Keratinocyte (primary cell): ENCODE measurements around the gene KRTAP1-1. TPM values are rescaled to one million over a fixed set of nuclear protein-coding genes. Genes with fewer than 3 reads are reported as not detected.

Source experiments
- DNase-seq: peaks from one replicate; pipeline ENCODE4 v3.0.0-alpha.2; 2011; ENCODE audit warnings: low read depth, missing footprints, low spot score
- FAIRE-seq: peaks from 2 replicates; lab custom pipeline; 2011; peaks lifted over from hg19 to GRCh38; lab: Jason Lieb, UNC
- H2AFZ ChIP-seq: 2 replicates; pipeline ENCODE4 v1.6.0; 2012; ENCODE audit warnings: low read length, control low read depth, inconsistent platforms; ENCODE audit not compliant: control insufficient read depth
- H3K27ac ChIP-seq: 2 replicates; pipeline ENCODE4 v1.5.1; 2011; ENCODE audit warnings: low read length; ENCODE audit not compliant: control insufficient read depth, insufficient read depth
- H3K27me3 ChIP-seq: 3 replicates; pipeline ENCODE4 v1.6.0; 2011; ENCODE audit warnings: low read length; ENCODE audit not compliant: control insufficient read depth, insufficient read depth; ENCODE audit errors: extremely low read depth
- H3K36me3 ChIP-seq, 2 experiments: 2 replicates in 1 of 2; 3 replicates in 1 of 2; pipeline ENCODE4 v1.5.1; 2011; ENCODE audit warnings: low read length in 2 of 2, mild to moderate bottlenecking in 1 of 2; ENCODE audit not compliant: control insufficient read depth in 2 of 2, insufficient read depth in 2 of 2; ENCODE audit errors: extremely low read depth in 1 of 2
- H3K4me1 ChIP-seq: 3 replicates; pipeline ENCODE4 v1.5.1; 2011; ENCODE audit warnings: low read length; ENCODE audit not compliant: control insufficient read depth, insufficient read depth; ENCODE audit errors: extremely low read depth
- H3K4me2 ChIP-seq: 3 replicates; pipeline ENCODE4 v1.6.0; 2011; ENCODE audit warnings: low read depth, low read length; ENCODE audit not compliant: control insufficient read depth, insufficient read depth; ENCODE audit errors: extremely low read depth
- H3K4me3 ChIP-seq, 3 experiments: fragments of 200-600 bp in 1 of 3; sonication (generic) in 1 of 3; 2 replicates in 2 of 3; 3 replicates in 1 of 3; pipeline ENCODE4 v1.5.1; 2011 to 2016; ENCODE audit warnings: low read length in 3 of 3, mild to moderate bottlenecking in 3 of 3, control low read depth in 2 of 3, inconsistent platforms in 1 of 3, low read depth in 1 of 3, mixed read lengths in 1 of 3, mixed run types in 1 of 3, moderate library complexity in 1 of 3; ENCODE audit not compliant: control insufficient read depth in 2 of 3, insufficient read depth in 2 of 3; ENCODE audit errors: extremely low read depth in 1 of 3
- H3K79me2 ChIP-seq: 2 replicates; pipeline ENCODE4 v1.6.0; 2012; ENCODE audit warnings: low read length; ENCODE audit not compliant: control insufficient read depth, insufficient read depth
- H3K9ac ChIP-seq: 3 replicates; pipeline ENCODE4 v1.6.0; 2011; ENCODE audit warnings: low read length; ENCODE audit not compliant: control insufficient read depth, insufficient read depth; ENCODE audit errors: extremely low read depth
- H3K9me1 ChIP-seq: 3 replicates; pipeline ENCODE4 v1.6.0; 2011; ENCODE audit warnings: low read length; ENCODE audit not compliant: control insufficient read depth, insufficient read depth; ENCODE audit errors: extremely low read depth
- H3K9me3 ChIP-seq: 2 replicates; pipeline ENCODE4 v1.5.1; 2012; ENCODE audit warnings: low read depth, low read length; ENCODE audit not compliant: control insufficient read depth
- H4K20me1 ChIP-seq: 3 replicates; pipeline ENCODE4 v1.6.0; 2011; ENCODE audit warnings: low read length; ENCODE audit not compliant: control insufficient read depth, insufficient read depth; ENCODE audit errors: extremely low read depth
- EZH2 ChIP-seq: IDR thresholded peaks from one replicate; pipeline ENCODE4 v1.6.1; 2012; ENCODE audit warnings: inconsistent platforms, mild to moderate bottlenecking, low read length, moderate library complexity
- dilution Hi-C: fragments of 300-500 bp; cut with MboI; formaldehyde crosslinking; loops from one replicate; pipeline ENCODE4 v1.7.0; 2020; ENCODE audit warnings: low sequenced_read_pairs; ENCODE audit not compliant: extremely low pct_ligation_motif_present
- polyA plus RNA-seq, 5 experiments: library from polyadenylated mRNA; depleted of rRNA in 3 of 5; stranded (reverse) in 3 of 5; stranded (forward) in 1 of 5; unstranded in 1 of 5; fragments of >200 nt; gene quantifications; 1 replicate in 1 of 5; 2 replicates in 3 of 5; 3 replicates in 1 of 5; pipeline versions ENCODE4 v1.2.1 to v1.2.3, GENCODE V29; 2011 to 2012; ENCODE audit warnings: missing spikeins in 2 of 5, low read depth in 1 of 5, low replicate concordance in 1 of 5
- TF ChIP-seq, protein P1 (sequence below), 3 experiments: IDR thresholded peaks in 1 of 3; conservative IDR thresholded peaks in 1 of 3; optimal IDR thresholded peaks in 1 of 3; 2 replicates in 2 of 3; 3 replicates in 1 of 3; pipeline versions ENCODE3 to v1.5.1; 2011; ENCODE audit warnings: low read length in 3 of 3, mild to moderate bottlenecking in 3 of 3, moderate library complexity in 2 of 3, control low read depth in 1 of 3, inconsistent platforms in 1 of 3; ENCODE audit not compliant: insufficient read depth in 2 of 3; ENCODE audit errors: extremely low read depth in 1 of 3

KRTAP1-1 gene
- polyA plus RNA-seq, 1 donor (not counting 4 experiments of a cell fraction or from before 2014, with no cell fraction given): not detected

DNA sequence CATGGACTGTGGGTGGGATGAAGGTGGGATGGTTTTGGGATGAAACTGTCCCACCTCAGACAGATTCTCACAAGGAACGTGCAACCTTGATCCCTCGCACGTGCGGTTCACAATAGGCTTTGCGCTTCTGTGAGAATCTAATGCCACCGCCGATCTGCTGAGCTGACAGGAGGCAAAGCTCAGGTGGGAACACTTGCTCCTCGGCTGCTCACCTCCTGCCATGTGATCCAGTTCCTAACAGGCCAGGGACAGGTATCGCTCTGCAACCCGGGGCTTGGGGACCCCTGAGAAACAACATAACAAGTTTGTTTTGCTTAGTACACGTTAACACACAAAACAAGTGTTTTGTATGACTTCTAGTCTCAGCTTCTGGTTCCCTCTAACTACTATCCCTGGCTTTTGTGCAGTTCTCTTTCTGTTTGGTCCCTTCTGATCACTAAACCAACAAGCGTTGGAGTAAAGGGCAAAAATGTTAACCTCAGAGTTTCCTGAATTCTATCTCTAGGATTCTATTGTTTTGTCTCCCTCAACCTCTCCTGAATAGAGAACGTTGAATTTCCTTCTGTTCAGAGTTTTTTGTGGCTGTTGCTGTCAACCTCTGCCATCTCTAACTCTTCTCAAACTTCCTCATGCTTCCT lies 24.6 kb downstream of the KRTAP1-1 start:
- TF ChIP-seq EZH2: no peak
- TF ChIP-seq, protein P1, sequence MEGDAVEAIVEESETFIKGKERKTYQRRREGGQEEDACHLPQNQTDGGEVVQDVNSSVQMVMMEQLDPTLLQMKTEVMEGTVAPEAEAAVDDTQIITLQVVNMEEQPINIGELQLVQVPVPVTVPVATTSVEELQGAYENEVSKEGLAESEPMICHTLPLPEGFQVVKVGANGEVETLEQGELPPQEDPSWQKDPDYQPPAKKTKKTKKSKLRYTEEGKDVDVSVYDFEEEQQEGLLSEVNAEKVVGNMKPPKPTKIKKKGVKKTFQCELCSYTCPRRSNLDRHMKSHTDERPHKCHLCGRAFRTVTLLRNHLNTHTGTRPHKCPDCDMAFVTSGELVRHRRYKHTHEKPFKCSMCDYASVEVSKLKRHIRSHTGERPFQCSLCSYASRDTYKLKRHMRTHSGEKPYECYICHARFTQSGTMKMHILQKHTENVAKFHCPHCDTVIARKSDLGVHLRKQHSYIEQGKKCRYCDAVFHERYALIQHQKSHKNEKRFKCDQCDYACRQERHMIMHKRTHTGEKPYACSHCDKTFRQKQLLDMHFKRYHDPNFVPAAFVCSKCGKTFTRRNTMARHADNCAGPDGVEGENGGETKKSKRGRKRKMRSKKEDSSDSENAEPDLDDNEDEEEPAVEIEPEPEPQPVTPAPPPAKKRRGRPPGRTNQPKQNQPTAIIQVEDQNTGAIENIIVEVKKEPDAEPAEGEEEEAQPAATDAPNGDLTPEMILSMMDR (optimal IDR thresholded peaks at IDR 0.05 in 1 of 3, IDR thresholded peaks at IDR 0.05 in 1 of 3, conservative IDR thresholded peaks at IDR 0.05 in 1 of 3; ENCODE audit: extremely low read depth in 1 of 3, insufficient read depth in 2 of 3, low read length in 3 of 3): no peak
- dilution Hi-C loops: no loop called here
- Histone ChIP-seq H2AFZ (no peak overlapping the region), H3K9me3 (no peaks in the 10 kb centered on the region), H3K4me3 (no peak overlapping the region), H3K27me3 (no peaks in the 10 kb centered on the region), H3K9me1 (no peaks in the 10 kb centered on the region), H3K36me3 (no peaks in the 10 kb centered on the region), H3K27ac (no peak overlapping the region), H3K4me2 (no peak overlapping the region), H3K9ac (no peak overlapping the region), H3K4me1 (no peaks in the 10 kb centered on the region), H3K79me2 (no peaks in the 10 kb centered on the region), H4K20me1 (no peaks in the 10 kb centered on the region)
- DNase-seq (no peak), FAIRE-seq (no peak)

DNA sequence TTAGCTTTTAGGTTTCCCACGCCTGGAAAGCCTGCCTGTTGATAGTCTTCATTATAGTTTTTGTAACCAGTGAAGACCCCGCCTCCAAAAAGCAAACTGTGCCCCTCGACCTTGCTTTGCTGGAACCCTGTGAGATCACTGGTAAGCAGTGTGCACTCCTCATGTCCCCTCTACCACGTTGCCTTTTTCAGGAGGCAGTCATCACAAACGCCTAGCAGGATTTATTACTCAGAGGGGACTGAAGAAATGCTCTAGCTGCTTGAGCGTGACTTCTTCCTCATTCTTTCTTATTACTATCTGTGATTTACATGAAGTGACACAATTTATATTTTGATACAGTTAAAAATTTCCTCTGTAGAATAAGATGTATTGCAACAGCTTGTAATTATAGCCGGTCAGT lies 25.8 kb downstream of the KRTAP1-1 start:
- Histone ChIP-seq H3K9me1 (no peaks in the 10 kb centered on the region), H3K9me3 (no peaks in the 10 kb centered on the region), H3K79me2 (no peaks in the 10 kb centered on the region), H3K9ac (no peak overlapping the region), H3K36me3 (no peaks in the 10 kb centered on the region), H2AFZ (no peak overlapping the region), H3K4me3 (no peak overlapping the region), H3K27ac (no peak overlapping the region), H4K20me1 (no peaks in the 10 kb centered on the region), H3K4me1 (no peaks in the 10 kb centered on the region), H3K4me2 (no peak overlapping the region), H3K27me3 (no peaks in the 10 kb centered on the region)
- TF ChIP-seq, protein P1 (optimal IDR thresholded peaks at IDR 0.05 in 1 of 3, IDR thresholded peaks at IDR 0.05 in 1 of 3, conservative IDR thresholded peaks at IDR 0.05 in 1 of 3; ENCODE audit: extremely low read depth in 1 of 3, insufficient read depth in 2 of 3, low read length in 3 of 3): no peak
- no peak for TF ChIP-seq EZH2
- no peak for DNase-seq
- dilution Hi-C loops: no loop called here
- no peak for FAIRE-seq
